ENCODE data around the gene LRRC36.

The LRRC36 gene

GRCh38 chr16:67395458-67396158 is 69.0 kb downstream of the LRRC36 start:
- no peaks in the 10 kb centered on the region for H3K9me3 ChIP-seq (ENCODE audit: severe bottlenecking)
- H3K27me3 ChIP-seq (ENCODE audit: insufficient read depth, poor library complexity, severe bottlenecking): no peaks in the 10 kb centered on the region
- ATAC-seq (ENCODE audit: low read depth) (no peak), DNase-seq (ENCODE audit: low spot score) (no peak)
- peaks cover 13% of the 10 kb centered on the region for H3K4me1 ChIP-seq (ENCODE audit: insufficient read depth, poor library complexity, severe bottlenecking)
- H3K27ac ChIP-seq (ENCODE audit: poor library complexity, severe bottlenecking): no peak overlapping the region
- H3K36me3 ChIP-seq (ENCODE audit: low read depth): no peaks in the 10 kb centered on the region
- TF ChIP-seq, protein P1, sequence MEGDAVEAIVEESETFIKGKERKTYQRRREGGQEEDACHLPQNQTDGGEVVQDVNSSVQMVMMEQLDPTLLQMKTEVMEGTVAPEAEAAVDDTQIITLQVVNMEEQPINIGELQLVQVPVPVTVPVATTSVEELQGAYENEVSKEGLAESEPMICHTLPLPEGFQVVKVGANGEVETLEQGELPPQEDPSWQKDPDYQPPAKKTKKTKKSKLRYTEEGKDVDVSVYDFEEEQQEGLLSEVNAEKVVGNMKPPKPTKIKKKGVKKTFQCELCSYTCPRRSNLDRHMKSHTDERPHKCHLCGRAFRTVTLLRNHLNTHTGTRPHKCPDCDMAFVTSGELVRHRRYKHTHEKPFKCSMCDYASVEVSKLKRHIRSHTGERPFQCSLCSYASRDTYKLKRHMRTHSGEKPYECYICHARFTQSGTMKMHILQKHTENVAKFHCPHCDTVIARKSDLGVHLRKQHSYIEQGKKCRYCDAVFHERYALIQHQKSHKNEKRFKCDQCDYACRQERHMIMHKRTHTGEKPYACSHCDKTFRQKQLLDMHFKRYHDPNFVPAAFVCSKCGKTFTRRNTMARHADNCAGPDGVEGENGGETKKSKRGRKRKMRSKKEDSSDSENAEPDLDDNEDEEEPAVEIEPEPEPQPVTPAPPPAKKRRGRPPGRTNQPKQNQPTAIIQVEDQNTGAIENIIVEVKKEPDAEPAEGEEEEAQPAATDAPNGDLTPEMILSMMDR (IDR thresholded peaks at IDR 0.05; ENCODE audit: poor library complexity, severe bottlenecking): no peak
- no peak overlapping the region for H3K4me3 ChIP-seq (ENCODE audit: severe bottlenecking)

DNA sequence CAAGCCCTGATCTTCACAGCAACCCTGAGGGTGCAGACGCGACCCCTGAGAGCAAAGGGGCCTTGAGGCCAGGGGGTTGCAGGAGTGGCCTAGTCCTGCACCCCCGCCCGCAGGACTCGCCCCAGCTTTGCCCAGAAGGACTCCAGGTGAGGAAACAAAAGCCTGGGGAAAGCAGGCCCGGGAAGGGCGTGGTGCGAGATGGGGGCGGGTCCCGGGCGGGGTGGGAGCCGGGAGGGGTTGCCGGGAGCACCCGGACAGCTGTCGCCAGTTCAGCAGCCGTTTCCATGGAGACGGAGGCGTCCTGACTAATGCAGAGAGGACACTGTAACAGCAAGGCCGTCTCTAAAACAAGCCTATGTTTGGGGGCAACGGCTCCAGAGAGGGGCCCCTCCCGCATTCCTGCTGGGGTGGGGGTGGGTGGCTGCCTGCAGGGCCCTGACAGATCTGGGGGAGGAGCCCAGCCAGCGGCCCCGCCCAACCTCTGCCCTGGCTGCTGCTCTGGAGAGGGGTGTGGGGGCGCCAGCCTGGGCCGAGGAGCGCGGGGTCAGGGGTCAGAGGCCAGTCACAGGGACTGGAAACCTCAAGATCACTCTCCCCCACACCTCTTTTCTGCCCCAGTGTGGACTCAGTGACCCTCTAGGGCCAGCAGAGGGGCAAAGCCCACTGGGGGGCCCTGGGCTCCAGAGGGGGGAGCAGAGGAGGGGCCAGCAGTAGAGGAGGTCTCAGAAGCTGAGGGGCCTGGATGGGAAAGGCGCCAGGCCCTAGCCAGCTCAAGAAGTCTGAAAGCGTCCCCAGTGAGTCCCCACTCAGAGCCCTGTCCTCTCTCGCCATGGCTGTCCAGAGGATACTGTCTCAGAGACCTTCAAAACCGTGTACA is 69.8 kb downstream of the LRRC36 start:
- ATAC-seq (ENCODE audit: low read depth) (peak; percentile 66), DNase-seq (ENCODE audit: low spot score) (peak; percentile 94)
- no peak overlapping the region for H3K27ac ChIP-seq (ENCODE audit: poor library complexity, severe bottlenecking)
- H3K4me1 ChIP-seq (ENCODE audit: insufficient read depth, poor library complexity, severe bottlenecking): peaks cover 13% of the 10 kb centered on the region
- H3K27me3 ChIP-seq (ENCODE audit: insufficient read depth, poor library complexity, severe bottlenecking): no peaks in the 10 kb centered on the region
- H3K4me3 ChIP-seq (ENCODE audit: severe bottlenecking): no peak overlapping the region
- H3K9me3 ChIP-seq (ENCODE audit: severe bottlenecking): no peaks in the 10 kb centered on the region
- no peaks in the 10 kb centered on the region for H3K36me3 ChIP-seq (ENCODE audit: low read depth)
- TF ChIP-seq, protein P1 (IDR thresholded peaks at IDR 0.05; ENCODE audit: poor library complexity, severe bottlenecking): no peak

DNA sequence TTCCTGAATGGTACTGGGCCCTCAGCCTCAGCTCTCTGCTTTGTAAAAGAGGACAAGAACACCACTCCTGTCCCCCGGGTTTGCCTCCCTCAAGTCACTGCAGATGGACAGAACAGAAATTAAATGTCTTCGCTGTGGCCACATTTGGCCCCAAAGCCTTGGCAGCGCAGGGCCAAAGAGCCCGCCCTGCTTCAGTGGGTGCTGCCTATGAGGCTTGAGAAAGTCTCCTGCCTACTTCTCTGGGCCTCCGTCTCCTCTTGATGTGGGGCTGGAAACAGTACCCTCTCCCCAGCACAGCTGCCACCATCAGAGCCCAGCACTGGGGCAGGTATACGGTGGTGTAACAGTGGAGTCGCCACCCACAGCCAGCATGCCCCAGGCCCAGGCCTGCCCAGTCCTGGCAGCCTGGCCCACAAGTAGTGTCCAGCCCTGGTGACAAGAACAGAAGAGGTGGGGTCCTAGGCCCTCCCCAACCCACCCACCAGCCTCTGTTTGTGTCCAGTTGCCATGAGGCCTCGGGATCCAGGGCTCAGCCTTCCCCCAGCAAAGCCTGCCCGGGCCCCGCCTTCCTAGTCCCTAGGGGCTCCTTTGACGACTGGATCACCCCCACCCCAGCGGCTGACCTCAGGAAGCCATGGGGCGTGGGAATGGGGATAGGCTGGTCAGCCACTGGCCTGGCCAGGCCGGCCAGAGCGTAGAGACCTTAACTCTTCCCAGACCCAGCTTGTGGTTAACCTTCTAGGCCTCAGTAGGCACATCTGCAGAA is 70.6 kb downstream of the LRRC36 start:
- DNase-seq (ENCODE audit: low spot score): peak; percentile 26
- H3K27ac ChIP-seq (ENCODE audit: poor library complexity, severe bottlenecking): no peak overlapping the region
- peaks cover 13% of the 10 kb centered on the region for H3K4me1 ChIP-seq (ENCODE audit: insufficient read depth, poor library complexity, severe bottlenecking)
- no peak overlapping the region for H3K4me3 ChIP-seq (ENCODE audit: severe bottlenecking)
- no peaks in the 10 kb centered on the region for H3K9me3 ChIP-seq (ENCODE audit: severe bottlenecking)
- H3K36me3 ChIP-seq (ENCODE audit: low read depth): no peaks in the 10 kb centered on the region
- H3K27me3 ChIP-seq (ENCODE audit: insufficient read depth, poor library complexity, severe bottlenecking): no peaks in the 10 kb centered on the region
- TF ChIP-seq, protein P1 (IDR thresholded peaks at IDR 0.05; ENCODE audit: poor library complexity, severe bottlenecking): no peak
- no peak for ATAC-seq (ENCODE audit: low read depth)

- Histone ChIP-seq H3K27me3 (ENCODE audit: insufficient read depth, poor library complexity, severe bottlenecking) (no peaks in the 10 kb centered on the region), H3K9me3 (ENCODE audit: severe bottlenecking) (no peaks in the 10 kb centered on the region), H3K4me1 (ENCODE audit: insufficient read depth, poor library complexity, severe bottlenecking) (peaks cover 13% of the 10 kb centered on the region), H3K4me3 (ENCODE audit: severe bottlenecking) (no peak overlapping the region), H3K27ac (ENCODE audit: poor library complexity, severe bottlenecking) (no peak overlapping the region), H3K36me3 (ENCODE audit: low read depth) (no peaks in the 10 kb centered on the region)
- DNase-seq (ENCODE audit: low spot score) (no peak), ATAC-seq (ENCODE audit: low read depth) (peak; percentile 9; the same call in 1 of the 3 replicates)
- TF ChIP-seq, protein P1 (IDR thresholded peaks at IDR 0.05; ENCODE audit: poor library complexity, severe bottlenecking): peak; percentile 17
These were observed 71.4 kb downstream of the LRRC36 start for GRCh38 chr16:67397812-67398545.

Measured in RWPE2 (cell line).